Measurements from ENCODE around the gene CDKL2.

DNA sequence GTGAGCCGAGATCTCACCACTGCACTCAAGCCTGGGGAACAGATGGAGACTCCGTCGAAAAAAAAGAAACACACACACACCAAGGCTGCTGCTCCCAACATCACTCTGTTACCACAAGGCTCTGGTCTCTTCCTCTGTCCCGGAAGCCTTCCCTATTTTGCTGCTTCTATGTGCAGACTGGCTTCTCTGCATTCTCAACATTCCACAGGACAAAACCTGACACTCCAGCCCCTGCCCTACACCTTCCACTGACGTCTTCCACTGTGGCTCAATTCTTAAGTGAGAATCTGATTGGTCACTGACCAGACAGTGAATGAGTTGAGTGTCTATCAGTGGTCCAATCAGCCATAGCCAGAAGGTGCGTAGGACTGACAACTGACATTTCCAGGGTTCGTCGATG, 68.5 kb downstream of the CDKL2 start:
- TF ChIP-seq, protein P1, sequence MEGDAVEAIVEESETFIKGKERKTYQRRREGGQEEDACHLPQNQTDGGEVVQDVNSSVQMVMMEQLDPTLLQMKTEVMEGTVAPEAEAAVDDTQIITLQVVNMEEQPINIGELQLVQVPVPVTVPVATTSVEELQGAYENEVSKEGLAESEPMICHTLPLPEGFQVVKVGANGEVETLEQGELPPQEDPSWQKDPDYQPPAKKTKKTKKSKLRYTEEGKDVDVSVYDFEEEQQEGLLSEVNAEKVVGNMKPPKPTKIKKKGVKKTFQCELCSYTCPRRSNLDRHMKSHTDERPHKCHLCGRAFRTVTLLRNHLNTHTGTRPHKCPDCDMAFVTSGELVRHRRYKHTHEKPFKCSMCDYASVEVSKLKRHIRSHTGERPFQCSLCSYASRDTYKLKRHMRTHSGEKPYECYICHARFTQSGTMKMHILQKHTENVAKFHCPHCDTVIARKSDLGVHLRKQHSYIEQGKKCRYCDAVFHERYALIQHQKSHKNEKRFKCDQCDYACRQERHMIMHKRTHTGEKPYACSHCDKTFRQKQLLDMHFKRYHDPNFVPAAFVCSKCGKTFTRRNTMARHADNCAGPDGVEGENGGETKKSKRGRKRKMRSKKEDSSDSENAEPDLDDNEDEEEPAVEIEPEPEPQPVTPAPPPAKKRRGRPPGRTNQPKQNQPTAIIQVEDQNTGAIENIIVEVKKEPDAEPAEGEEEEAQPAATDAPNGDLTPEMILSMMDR (conservative IDR thresholded peaks at IDR 0.05; ENCODE audit: low read depth, low read length) = no peak
- TF ChIP-seq MXI1 (IDR thresholded peaks at IDR 0.05; ENCODE audit: borderline replicate concordance, low read depth, low read length) (no peak), POLR2A (IDR thresholded peaks at IDR 0.05; ENCODE audit: low read depth, low read length) (no peak), MAFK (IDR thresholded peaks at IDR 0.05; ENCODE audit: low read depth, low read length) (no peak), RCOR1 (IDR thresholded peaks at IDR 0.05; ENCODE audit: insufficient replicate concordance, low read length) (no peak)

Data from IMR-90 (cell line).